Duodenal mucosa (tissue), 2 donors: Measurements from ENCODE around the gene KREMEN2.

Experiments used
- H3K27ac ChIP-seq: one replicate; pipeline ENCODE4 v1.7.0; 2013; ENCODE audit warnings: low read depth, low read length
- H3K27me3 ChIP-seq, 2 donors: one replicate each; pipeline ENCODE4 v1.7.0; 2013; ENCODE audit warnings: low read length in 2 of 2, control low read depth in 1 of 2; ENCODE audit not compliant: insufficient read depth in 2 of 2, control insufficient read depth in 1 of 2
- H3K36me3 ChIP-seq, 2 donors: one replicate each; pipeline ENCODE4 v1.7.0; 2013; ENCODE audit warnings: low read length in 2 of 2, control low read depth in 1 of 2; ENCODE audit not compliant: insufficient read depth in 2 of 2, control insufficient read depth in 1 of 2
- H3K4me1 ChIP-seq, 2 donors: one replicate each; pipeline ENCODE4 v1.7.0; 2013; ENCODE audit warnings: low read length in 2 of 2, control low read depth in 1 of 2; ENCODE audit not compliant: insufficient read depth in 2 of 2, control insufficient read depth in 1 of 2
- H3K4me3 ChIP-seq, 2 donors: one replicate each; pipeline ENCODE4 v1.7.0; 2013; ENCODE audit warnings: low read length in 2 of 2, low read depth in 1 of 2
- H3K9ac ChIP-seq, 2 donors: one replicate each; pipeline ENCODE4 v1.7.0; 2013; ENCODE audit warnings: low read length in 2 of 2, low read depth in 1 of 2
- H3K9me3 ChIP-seq, 2 donors: one replicate each; pipeline ENCODE4 v1.7.0; 2013; ENCODE audit warnings: low read length in 2 of 2, control low read depth in 1 of 2; ENCODE audit not compliant: control insufficient read depth in 1 of 2

Gene KREMEN2

DNA sequence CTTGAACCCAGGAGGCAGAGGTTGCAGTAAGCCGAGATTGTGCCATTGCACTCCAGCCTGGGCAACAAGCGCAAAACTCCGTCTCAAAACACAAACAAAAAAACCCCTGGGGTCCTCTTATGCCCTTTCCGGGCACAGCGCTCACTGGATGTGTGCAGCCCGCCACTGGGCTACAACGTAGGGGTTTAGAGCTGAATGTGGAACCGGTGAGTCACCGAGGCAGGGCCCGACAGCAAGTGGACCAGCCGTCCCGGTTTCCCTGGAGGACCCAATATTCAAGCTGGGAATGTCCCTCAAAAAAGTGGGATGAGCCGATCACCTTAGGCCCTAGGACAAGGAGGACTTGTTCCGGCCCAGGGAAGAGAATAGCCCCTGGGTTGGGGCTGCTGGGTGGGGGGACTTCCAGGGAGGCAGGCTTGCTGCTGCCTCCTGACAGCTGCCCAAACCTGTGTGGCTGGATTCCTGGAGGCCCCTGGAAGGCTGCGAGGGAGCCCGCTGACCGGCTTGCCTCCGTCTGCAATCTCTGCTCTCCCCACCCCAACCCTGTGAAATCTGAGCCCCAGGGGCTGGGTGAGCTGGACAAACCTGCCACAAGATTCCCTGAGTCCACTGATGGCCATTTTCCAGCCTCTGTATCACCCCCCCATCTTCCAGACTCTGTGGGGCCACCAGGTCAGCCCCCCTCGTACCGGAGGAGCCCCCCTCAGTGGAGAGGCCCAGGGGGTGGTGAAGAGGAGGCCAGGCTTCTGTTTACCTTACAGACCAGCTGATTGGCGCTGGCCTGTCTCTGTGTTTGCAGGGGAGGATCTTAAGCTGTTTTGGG, 45.7 kb downstream of the KREMEN2 start:
- Histone ChIP-seq H3K4me3 (no peak overlapping the region), H3K9ac (no peak overlapping the region), H3K4me1 (peaks cover 33 to 56% of the 10 kb centered on the region in 2 donors), H3K27ac (no peak overlapping the region), H3K36me3 (no peaks in the 10 kb centered on the region), H3K9me3 (no peaks in the 10 kb centered on the region), H3K27me3 (peaks cover 0 to 5% of the 10 kb centered on the region in 2 donors)

DNA sequence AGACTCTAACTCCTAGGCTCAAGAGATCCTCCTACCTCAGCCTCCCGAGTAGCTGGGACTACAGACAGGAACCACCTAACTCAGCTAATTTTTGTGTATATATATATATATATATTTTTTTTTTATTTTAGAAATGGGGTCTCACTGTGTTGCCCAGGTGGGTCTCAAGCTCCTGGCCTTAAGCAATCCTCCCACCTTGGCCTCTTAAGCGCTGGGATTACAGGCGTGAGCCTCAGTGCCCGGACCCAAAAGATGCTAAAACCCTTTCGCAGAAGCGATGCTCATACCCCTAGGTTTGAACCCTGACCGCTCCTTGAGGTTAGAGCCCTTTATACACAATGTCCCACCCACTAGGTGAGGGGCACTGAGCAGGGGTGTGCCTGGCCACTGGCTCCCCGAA, 46.4 kb downstream of the KREMEN2 start:
- Histone ChIP-seq H3K4me1 (peaks cover 33 to 56% of the 10 kb centered on the region in 2 donors), H3K4me3 (no peak overlapping the region), H3K9me3 (no peaks in the 10 kb centered on the region), H3K9ac (no peak overlapping the region), H3K27me3 (peaks cover 0 to 5% of the 10 kb centered on the region in 2 donors), H3K27ac (no peak overlapping the region), H3K36me3 (no peaks in the 10 kb centered on the region)

DNA sequence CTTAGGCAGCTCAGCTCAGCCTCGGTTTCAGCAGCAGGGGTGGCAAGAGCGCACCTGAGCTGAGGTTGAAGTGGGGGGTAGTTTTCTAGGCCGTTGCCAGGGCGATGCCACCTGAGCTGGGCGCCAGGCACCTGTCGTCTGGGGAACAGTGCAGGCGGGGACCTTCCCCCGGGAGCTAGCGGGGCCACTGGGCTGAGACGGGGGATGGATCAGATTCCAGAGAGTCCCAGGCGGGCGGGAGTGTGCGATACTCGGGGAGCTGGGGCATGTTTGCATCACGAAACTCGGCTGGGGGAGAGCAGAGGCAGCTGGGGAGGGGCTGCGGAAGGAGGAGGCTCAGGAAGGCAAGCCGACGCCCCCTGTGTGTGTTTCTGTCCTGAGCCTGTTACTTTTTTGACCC, 48.2 kb downstream of the KREMEN2 start:
- Histone ChIP-seq H3K4me3 (no peak overlapping the region), H3K27ac (no peak overlapping the region), H3K27me3 (peaks cover 0 to 5% of the 10 kb centered on the region in 2 donors), H3K4me1 (peaks cover 24 to 42% of the 10 kb centered on the region in 2 donors), H3K9me3 (no peaks in the 10 kb centered on the region), H3K36me3 (no peaks in the 10 kb centered on the region), H3K9ac (no peak overlapping the region)

DNA sequence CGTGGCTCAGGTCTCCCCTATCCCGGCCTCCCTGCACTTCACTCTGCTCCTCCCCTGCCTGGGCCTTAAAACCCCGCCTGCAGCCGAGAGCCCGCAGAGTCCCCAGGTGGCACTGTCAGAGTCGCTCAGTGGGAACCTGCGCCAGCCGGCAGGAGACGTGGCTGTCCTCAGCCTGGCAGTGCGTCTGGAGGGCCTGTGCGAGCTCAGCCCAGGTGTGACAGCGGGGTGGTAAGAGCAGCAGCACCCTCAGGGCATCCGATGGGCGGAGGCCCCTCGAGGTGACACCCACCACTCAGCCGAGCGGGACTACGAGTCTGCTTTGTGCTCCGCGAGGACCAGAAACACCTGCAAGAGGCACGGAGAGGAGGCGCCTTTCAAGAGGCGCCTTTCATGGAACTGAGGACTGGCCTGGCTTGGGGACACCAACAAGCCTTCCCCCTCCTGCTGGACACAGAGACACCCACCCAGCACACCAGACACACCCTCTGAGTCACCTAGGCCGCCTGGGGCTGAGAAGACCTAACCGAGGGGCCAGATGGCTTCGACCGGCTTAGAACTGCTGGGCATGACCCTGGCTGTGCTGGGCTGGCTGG, 48.8 kb downstream of the KREMEN2 start, which contains the start of gene CLDN9:
TSS of gene CLDN9 (plus strand) at position 96 of the 593 bp plus-strand sequence. CDS start at position 536, 440 bp downstream.
- Histone ChIP-seq H3K9me3 (no peaks in the 10 kb centered on the region), H3K4me1 (peaks cover 17 to 35% of the 10 kb centered on the region in 2 donors), H3K9ac (no peak within 1 kb of the TSS), H3K4me3 (no peak within 1 kb of the TSS), H3K27me3 (peaks cover 0 to 5% of the 10 kb centered on the region in 2 donors), H3K36me3 (no peaks in the 10 kb centered on the region), H3K27ac (no peak within 1 kb of the TSS)

DNA sequence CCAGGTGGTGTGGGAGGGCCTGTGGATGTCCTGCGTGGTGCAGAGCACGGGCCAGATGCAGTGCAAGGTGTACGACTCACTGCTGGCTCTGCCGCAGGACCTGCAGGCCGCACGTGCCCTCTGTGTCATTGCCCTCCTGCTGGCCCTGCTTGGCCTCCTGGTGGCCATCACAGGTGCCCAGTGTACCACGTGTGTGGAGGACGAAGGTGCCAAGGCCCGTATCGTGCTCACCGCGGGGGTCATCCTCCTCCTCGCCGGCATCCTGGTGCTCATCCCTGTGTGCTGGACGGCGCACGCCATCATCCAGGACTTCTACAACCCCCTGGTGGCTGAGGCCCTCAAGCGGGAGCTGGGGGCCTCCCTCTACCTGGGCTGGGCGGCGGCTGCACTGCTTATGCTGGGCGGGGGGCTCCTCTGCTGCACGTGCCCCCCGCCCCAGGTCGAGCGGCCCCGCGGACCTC, 49.4 kb downstream of the KREMEN2 start:
- Histone ChIP-seq H3K9ac (no peak overlapping the region), H3K36me3 (no peaks in the 10 kb centered on the region), H3K27ac (no peak overlapping the region), H3K4me3 (no peak overlapping the region), H3K27me3 (peaks cover 0 to 5% of the 10 kb centered on the region in 2 donors), H3K4me1 (peaks cover 16 to 29% of the 10 kb centered on the region in 2 donors), H3K9me3 (no peaks in the 10 kb centered on the region)

DNA sequence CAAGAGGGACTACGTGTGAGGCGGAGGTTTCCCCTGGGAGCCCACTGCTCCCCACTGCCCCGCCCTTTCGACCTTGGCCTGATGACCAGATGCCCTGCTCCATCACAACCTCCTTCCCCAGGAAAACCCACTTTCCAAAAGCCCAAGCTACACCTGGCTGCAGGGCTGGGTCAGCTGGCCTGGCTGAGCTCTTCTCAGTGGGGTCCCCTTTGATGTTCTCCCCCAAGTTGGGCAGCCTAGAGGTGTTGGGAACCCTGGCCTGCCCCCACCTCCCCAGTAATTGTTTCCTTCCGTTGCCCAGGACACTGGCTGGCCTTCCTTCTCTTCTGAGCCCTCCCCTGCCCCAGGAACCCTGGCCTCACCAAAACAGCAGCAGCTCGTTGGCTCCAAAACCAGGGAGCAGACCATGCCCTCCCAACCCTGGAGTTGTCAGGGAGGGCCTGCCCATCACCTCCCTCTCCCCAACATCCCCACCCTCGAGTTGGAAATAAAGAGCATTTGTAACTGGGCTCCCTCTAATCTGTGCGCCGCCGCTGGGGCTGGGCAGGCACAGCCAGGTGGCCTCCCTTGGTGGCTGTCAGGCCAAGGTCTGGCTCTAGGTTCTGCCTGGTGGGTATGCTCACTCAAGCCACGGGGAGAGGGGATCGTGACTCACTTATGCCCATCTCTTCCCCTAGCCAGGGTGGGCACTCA, 50.1 kb downstream of the KREMEN2 start:
- Histone ChIP-seq H3K36me3 (no peaks in the 10 kb centered on the region), H3K9ac (no peak overlapping the region), H3K4me3 (no peak overlapping the region), H3K27me3 (peaks cover 0 to 5% of the 10 kb centered on the region in 2 donors), H3K27ac (no peak overlapping the region), H3K9me3 (no peaks in the 10 kb centered on the region), H3K4me1 (peaks cover 13 to 23% of the 10 kb centered on the region in 2 donors)

DNA sequence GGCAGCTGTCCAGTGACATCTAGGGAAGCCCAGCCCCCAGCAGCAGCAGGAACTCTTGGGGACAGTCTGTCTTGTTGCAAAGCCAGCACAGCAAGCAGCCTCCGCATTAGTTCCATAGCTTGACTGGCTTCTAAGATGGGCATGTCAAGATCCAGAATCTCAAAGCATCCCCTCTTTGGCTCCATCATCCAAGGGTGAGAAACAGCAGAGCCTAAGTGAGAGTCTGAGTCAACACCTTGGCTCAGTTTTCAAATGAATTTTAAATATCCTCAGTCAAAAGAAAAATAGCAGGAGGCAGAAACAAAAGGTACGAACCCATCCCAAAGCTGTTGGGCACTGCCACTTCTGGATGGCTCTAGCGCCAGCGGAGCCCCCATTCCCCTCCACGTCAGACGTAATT, 50.9 kb downstream of the KREMEN2 start:
- Histone ChIP-seq H3K27me3 (peaks cover 0 to 5% of the 10 kb centered on the region in 2 donors), H3K9ac (no peak overlapping the region), H3K36me3 (no peaks in the 10 kb centered on the region), H3K9me3 (no peaks in the 10 kb centered on the region), H3K4me1 (peaks cover 13 to 23% of the 10 kb centered on the region in 2 donors), H3K4me3 (no peak overlapping the region), H3K27ac (no peak overlapping the region)

DNA sequence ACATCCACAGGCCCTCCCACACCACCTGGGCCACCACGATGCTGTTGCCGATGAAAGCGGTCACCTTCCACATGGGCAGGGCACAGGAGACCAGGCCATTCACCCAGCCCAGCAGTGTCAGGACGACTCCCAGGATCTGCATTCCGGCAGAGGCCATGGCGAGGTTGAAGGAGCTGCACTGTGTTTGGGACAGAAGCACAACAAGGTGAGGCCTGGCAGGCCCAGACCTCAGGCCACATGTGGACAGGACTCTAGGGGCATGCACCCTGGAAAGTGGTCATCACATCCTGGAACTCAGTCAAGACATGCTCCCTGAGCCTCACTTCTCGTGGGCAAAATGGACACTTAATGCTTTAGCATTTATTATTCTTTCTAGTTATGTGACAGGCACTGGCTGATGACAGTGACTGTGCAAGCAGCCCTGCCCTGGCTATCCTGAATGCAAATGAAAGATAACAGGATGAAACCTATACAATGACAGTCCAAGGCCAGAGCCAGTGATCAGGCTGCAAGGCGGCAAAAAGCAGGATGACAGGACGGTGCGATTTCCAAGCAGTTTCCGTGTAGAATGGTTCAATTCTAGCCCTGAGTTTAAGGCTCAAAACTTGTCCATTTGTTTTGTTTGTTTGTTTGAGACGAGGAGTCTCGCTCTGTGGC, 51.9 kb downstream of the KREMEN2 start:
- H3K27ac ChIP-seq: no peak overlapping the region
- peaks cover 13 to 21% of the 10 kb centered on the region in 2 donors for H3K4me1 ChIP-seq
- no peaks in the 10 kb centered on the region for H3K9me3 ChIP-seq
- H3K27me3 ChIP-seq: peaks cover 0 to 5% of the 10 kb centered on the region in 2 donors
- no peak overlapping the region for H3K9ac ChIP-seq
- H3K36me3 ChIP-seq: no peaks in the 10 kb centered on the region
- no peak overlapping the region for H3K4me3 ChIP-seq

DNA sequence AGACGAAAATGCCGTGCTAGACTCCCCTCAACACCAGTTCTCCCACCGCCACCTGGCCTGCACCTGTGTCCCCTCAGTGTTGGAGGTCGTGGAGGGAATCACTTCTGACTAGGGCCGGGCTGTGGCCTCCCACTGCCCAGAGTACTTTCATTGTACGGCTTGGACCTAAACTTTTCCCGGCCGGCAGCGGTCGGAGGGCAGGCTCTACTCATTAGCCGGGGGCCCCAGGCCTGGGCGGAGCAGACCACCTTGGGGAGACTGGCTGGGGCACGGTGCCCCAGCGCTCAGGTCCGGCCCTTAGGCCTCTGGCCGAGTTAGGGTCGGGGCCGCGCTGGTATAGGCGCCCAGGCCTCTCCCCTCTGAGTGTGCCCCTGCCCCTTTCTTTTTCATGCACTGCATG, 53.3 kb downstream of the KREMEN2 start:
- Histone ChIP-seq H3K9me3 (no peaks in the 10 kb centered on the region), H3K4me3 (no peak overlapping the region), H3K4me1 (peaks cover 16 to 30% of the 10 kb centered on the region in 2 donors), H3K9ac (no peak overlapping the region), H3K27me3 (peaks cover 0 to 5% of the 10 kb centered on the region in 2 donors), H3K36me3 (no peaks in the 10 kb centered on the region), H3K27ac (no peak overlapping the region)
